ENCODE data around the gene ESPN. TPM values are rescaled to one million over a fixed set of nuclear protein-coding genes. Genes with fewer than 3 reads are reported as not detected.

The ESPN gene
- total and polyA plus RNA-seq, 4 donors: 0.66 to 7.4 (median 3.3) TPM

DNA sequence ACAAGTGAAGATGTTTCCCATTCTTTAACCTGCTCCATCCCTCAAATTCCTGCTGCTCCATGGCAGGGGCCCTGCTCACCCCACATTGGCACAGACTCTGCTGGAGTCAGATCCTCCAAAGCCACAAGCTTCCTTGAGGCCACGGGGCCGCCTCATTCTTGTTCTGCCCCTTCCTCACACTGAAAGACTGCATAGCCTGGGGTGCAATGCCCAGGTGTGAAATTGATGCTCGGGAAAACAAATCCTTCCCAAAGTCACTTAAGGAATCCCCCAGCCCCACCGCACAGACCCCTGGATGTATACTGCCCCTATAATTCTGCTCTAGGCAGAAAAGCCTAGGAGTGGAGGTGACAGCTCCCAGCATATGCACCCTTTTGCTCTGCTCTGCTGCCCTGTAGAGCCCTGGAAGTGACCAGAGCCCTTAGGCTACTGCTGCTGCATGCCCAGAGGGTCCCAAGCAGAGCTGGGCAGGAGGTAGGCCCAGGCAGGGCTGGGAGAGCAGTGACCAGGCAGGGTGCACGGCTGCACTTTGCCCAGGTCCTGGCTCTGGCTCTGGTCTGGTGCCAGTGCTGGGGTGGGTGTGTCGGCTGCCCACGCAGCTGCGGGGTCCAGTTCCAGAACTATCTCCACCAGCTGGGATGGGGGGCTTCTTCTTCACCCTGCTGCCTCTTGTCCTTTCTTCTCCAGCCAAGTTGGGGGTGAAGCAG lies 6.5 kb upstream of the ESPN start:
- 79% methylated on average over 5 of the region's 8 CpGs for WGBS (ENCODE audit: insufficient coverage)
- DNase-seq (ENCODE audit: low read depth in 4 of 6, low spot score in 6 of 6): no peak
- H3K36me3 ChIP-seq (ENCODE audit: control insufficient read depth, insufficient read depth, low read length): no peaks in the 10 kb centered on the region
- H3K9me3 ChIP-seq (ENCODE audit: control insufficient read depth, insufficient read depth, low read length): no peaks in the 10 kb centered on the region
- no peak overlapping the region for H3K27ac ChIP-seq (ENCODE audit: low read depth, low read length)
- no peak overlapping the region for H3K4me3 ChIP-seq (ENCODE audit: low read depth, low read length)
- H3K27me3 ChIP-seq (ENCODE audit: control insufficient read depth, insufficient read depth, low read length): peaks cover 82% of the 10 kb centered on the region
- H3K4me1 ChIP-seq (ENCODE audit: control insufficient read depth, insufficient read depth, low read length): peaks cover 30% of the 10 kb centered on the region

DNA sequence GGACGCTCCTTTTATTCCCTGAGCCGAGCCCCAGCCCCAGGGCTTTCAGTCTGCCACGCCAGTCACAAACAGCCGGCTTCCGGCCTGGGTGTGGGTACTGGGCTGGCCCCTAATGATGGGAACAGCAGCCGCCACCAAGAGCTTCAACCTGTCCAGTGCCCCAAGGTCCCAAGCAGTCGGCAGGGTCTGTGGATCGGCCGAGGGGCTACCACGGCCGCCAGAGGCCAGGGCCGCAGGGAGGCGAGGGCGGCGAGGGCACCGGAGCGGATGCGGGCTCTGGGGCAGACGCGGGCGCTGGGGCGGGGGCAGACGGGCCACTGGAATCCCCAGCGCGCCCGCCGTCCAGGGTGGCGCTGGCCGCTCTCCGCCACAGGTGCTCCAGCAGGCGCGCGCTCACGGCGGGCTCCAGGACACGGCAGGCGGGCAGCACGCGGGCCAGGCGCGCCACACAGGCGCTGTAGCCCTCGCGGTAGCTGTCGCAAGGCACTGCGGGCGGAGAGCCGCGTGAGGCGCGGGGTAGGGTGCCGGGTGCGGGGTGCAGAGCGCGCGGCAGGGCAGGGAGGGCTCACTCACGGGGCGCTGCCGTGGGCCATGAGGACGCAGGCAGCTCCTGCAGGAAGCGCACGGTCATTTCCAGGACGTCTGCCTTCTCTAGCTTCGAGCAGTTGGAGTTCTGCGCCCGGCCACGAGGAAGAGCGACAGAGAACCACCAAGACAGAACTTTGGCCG lies 5.7 kb upstream of the ESPN start:
- no peak overlapping the region for H3K4me3 ChIP-seq (ENCODE audit: low read depth, low read length)
- 6% methylated on average over 69 of the region's 69 CpGs for WGBS (ENCODE audit: insufficient coverage)

GRCh38 chr1:6419397-6419803 lies 5.2 kb upstream of the ESPN start:
- Histone ChIP-seq H3K27ac (ENCODE audit: low read depth, low read length) (no peak overlapping the region), H3K27me3 (ENCODE audit: control insufficient read depth, insufficient read depth, low read length) (peaks cover 92% of the 10 kb centered on the region), H3K4me3 (ENCODE audit: low read depth, low read length) (no peak overlapping the region), H3K4me1 (ENCODE audit: control insufficient read depth, insufficient read depth, low read length) (peaks cover 40% of the 10 kb centered on the region), H3K9me3 (ENCODE audit: control insufficient read depth, insufficient read depth, low read length) (no peaks in the 10 kb centered on the region), H3K36me3 (ENCODE audit: control insufficient read depth, insufficient read depth, low read length) (no peaks in the 10 kb centered on the region)
- under 1% methylated on average over 48 of the region's 48 CpGs for WGBS (ENCODE audit: insufficient coverage)
- no peak for DNase-seq (ENCODE audit: low read depth in 4 of 6, low spot score in 6 of 6)

More for the DNA sequence above, 5.7 kb upstream of the ESPN start:
- peaks cover 89% of the 10 kb centered on the region for H3K27me3 ChIP-seq (ENCODE audit: control insufficient read depth, insufficient read depth, low read length)
- peaks cover 38% of the 10 kb centered on the region for H3K4me1 ChIP-seq (ENCODE audit: control insufficient read depth, insufficient read depth, low read length)
- H3K36me3 ChIP-seq (ENCODE audit: control insufficient read depth, insufficient read depth, low read length): no peaks in the 10 kb centered on the region
- no peak for DNase-seq (ENCODE audit: low read depth in 4 of 6, low spot score in 6 of 6)
- no peak overlapping the region for H3K27ac ChIP-seq (ENCODE audit: low read depth, low read length)
- H3K9me3 ChIP-seq (ENCODE audit: control insufficient read depth, insufficient read depth, low read length): no peaks in the 10 kb centered on the region

DNA sequence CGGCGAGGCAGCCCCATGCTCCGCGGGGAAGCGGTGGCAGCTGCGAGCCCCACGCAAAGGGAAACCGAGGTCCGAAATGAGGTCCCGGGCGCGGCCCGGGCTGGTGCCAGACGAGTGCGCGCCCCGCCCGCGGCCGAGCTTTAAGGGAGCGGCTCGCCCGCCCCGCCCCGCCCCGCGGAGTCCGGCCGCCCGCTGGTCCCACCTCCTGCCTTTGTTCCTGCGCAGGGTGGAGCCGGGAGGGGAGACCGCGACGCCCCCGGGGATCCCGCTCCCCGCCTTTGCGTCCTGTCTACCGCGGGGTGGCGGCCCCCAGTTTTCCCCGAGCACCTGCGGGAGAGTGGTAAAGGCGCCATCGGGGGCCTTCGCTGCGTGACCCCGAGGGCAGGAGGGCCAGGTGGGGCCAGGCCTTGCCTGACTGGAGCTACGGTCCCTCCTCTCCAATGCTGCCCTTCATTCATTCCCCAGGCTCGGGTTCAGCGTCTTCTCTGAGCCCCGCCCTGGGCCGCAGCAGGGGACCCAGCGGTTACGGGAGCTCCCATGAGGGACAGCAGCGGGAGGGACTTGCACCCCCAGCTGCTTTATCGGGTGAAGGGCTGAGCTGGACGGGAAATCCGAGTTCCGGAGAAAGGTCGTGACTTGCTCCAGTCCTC lies 4.6 kb upstream of the ESPN start, which contains the start of gene HES2:
Gene HES2 (minus strand): TSS at position 116 of the 650 bp plus-strand sequence. CDS start 99 bp downstream, at position 17.
- under 1% methylated on average over 62 of the region's 62 CpGs for WGBS (ENCODE audit: insufficient coverage)

GRCh38 chr1:6420454-6421042 lies 4.0 kb upstream of the ESPN start:
- H3K36me3 ChIP-seq (ENCODE audit: control insufficient read depth, insufficient read depth, low read length): no peaks in the 10 kb centered on the region
- H3K4me1 ChIP-seq (ENCODE audit: control insufficient read depth, insufficient read depth, low read length): peaks cover 36% of the 10 kb centered on the region
- no peak overlapping the region for H3K27ac ChIP-seq (ENCODE audit: low read depth, low read length)
- WGBS (ENCODE audit: insufficient coverage): 13% methylated on average over 42 of the region's 44 CpGs
- no peak for DNase-seq (ENCODE audit: low read depth in 4 of 6, low spot score in 6 of 6)
- H3K4me3 ChIP-seq (ENCODE audit: low read depth, low read length): no peak overlapping the region
- H3K9me3 ChIP-seq (ENCODE audit: control insufficient read depth, insufficient read depth, low read length): no peaks in the 10 kb centered on the region
- peaks cover 88% of the 10 kb centered on the region for H3K27me3 ChIP-seq (ENCODE audit: control insufficient read depth, insufficient read depth, low read length)

More for the DNA sequence above, 4.6 kb upstream of the ESPN start, which contains the start of gene HES2:
- Histone ChIP-seq H3K9me3 (ENCODE audit: control insufficient read depth, insufficient read depth, low read length) (no peaks in the 10 kb centered on the region), H3K36me3 (ENCODE audit: control insufficient read depth, insufficient read depth, low read length) (no peaks in the 10 kb centered on the region), H3K4me1 (ENCODE audit: control insufficient read depth, insufficient read depth, low read length) (peaks cover 36% of the 10 kb centered on the region), H3K27ac (ENCODE audit: low read depth, low read length) (no peak within 1 kb of the TSS), H3K27me3 (ENCODE audit: control insufficient read depth, insufficient read depth, low read length) (peaks cover 88% of the 10 kb centered on the region), H3K4me3 (ENCODE audit: low read depth, low read length) (no peak within 1 kb of the TSS)
- DNase-seq (ENCODE audit: low read depth in 4 of 6, low spot score in 6 of 6): no peak

- Histone ChIP-seq H3K27ac (ENCODE audit: low read depth, low read length) (no peak overlapping the region), H3K9me3 (ENCODE audit: control insufficient read depth, insufficient read depth, low read length) (no peaks in the 10 kb centered on the region), H3K4me3 (ENCODE audit: low read depth, low read length) (no peak overlapping the region), H3K27me3 (ENCODE audit: control insufficient read depth, insufficient read depth, low read length) (peaks cover 88% of the 10 kb centered on the region), H3K4me1 (ENCODE audit: control insufficient read depth, insufficient read depth, low read length) (peaks cover 36% of the 10 kb centered on the region), H3K36me3 (ENCODE audit: control insufficient read depth, insufficient read depth, low read length) (no peaks in the 10 kb centered on the region)
- WGBS (ENCODE audit: insufficient coverage): 45% methylated on average over 1 of the region's 4 CpGs
- no peak for DNase-seq (ENCODE audit: low read depth in 4 of 6, low spot score in 6 of 6)
Observed at GRCh38 chr1:6421266-6421665, 3.3 kb upstream of the ESPN start.

GRCh38 chr1:6423321-6423999 lies 1.1 kb upstream of the ESPN start:
- Histone ChIP-seq H3K4me1 (ENCODE audit: control insufficient read depth, insufficient read depth, low read length) (peaks cover 39% of the 10 kb centered on the region), H3K27me3 (ENCODE audit: control insufficient read depth, insufficient read depth, low read length) (peaks cover 75% of the 10 kb centered on the region), H3K9me3 (ENCODE audit: control insufficient read depth, insufficient read depth, low read length) (no peaks in the 10 kb centered on the region), H3K4me3 (ENCODE audit: low read depth, low read length) (no peak overlapping the region), H3K27ac (ENCODE audit: low read depth, low read length) (no peak overlapping the region), H3K36me3 (ENCODE audit: control insufficient read depth, insufficient read depth, low read length) (no peaks in the 10 kb centered on the region)
- WGBS (ENCODE audit: insufficient coverage): 10% methylated on average over 22 of the region's 24 CpGs
- peak in 1 of 6 donors; percentile 71 for DNase-seq (ENCODE audit: low read depth in 4 of 6, low spot score in 6 of 6)

GRCh38 chr1:6424000-6424565 lies 493 bp upstream of the ESPN start:
- WGBS (ENCODE audit: insufficient coverage): 6% methylated on average over 31 of the region's 35 CpGs
- no peaks in the 10 kb centered on the region for H3K36me3 ChIP-seq (ENCODE audit: control insufficient read depth, insufficient read depth, low read length)
- H3K4me1 ChIP-seq (ENCODE audit: control insufficient read depth, insufficient read depth, low read length): peaks cover 39% of the 10 kb centered on the region
- H3K27ac ChIP-seq (ENCODE audit: low read depth, low read length): no peak overlapping the region
- DNase-seq (ENCODE audit: low read depth in 4 of 6, low spot score in 6 of 6): no peak
- no peak overlapping the region for H3K4me3 ChIP-seq (ENCODE audit: low read depth, low read length)
- no peaks in the 10 kb centered on the region for H3K9me3 ChIP-seq (ENCODE audit: control insufficient read depth, insufficient read depth, low read length)
- peaks cover 69% of the 10 kb centered on the region for H3K27me3 ChIP-seq (ENCODE audit: control insufficient read depth, insufficient read depth, low read length)

GRCh38 chr1:6425658-6426057 lies 1.1 kb downstream of the ESPN start:
- Histone ChIP-seq H3K27me3 (ENCODE audit: control insufficient read depth, insufficient read depth, low read length) (peaks cover 56% of the 10 kb centered on the region), H3K4me1 (ENCODE audit: control insufficient read depth, insufficient read depth, low read length) (peaks cover 39% of the 10 kb centered on the region), H3K9me3 (ENCODE audit: control insufficient read depth, insufficient read depth, low read length) (no peaks in the 10 kb centered on the region), H3K36me3 (ENCODE audit: control insufficient read depth, insufficient read depth, low read length) (no peaks in the 10 kb centered on the region), H3K4me3 (ENCODE audit: low read depth, low read length) (no peak overlapping the region), H3K27ac (ENCODE audit: low read depth, low read length) (no peak overlapping the region)
- WGBS (ENCODE audit: insufficient coverage): 90% methylated on average over 5 of the region's 6 CpGs
- DNase-seq (ENCODE audit: low read depth in 4 of 6, low spot score in 6 of 6): no peak

All from spinal cord (tissue), 10 donors.